Type B pancreatic cell (in vitro differentiated cells): ENCODE data around the gene CNNM2. TPM values are rescaled to one million over a fixed set of nuclear protein-coding genes. Genes with fewer than 3 reads are reported as not detected.

ENCODE experiments used
- DNase-seq: peaks from one replicate; pipeline ENCODE4 v3.0.0; 2021; ENCODE audit warnings: mixed read lengths; ENCODE audit not compliant: unreplicated experiment; ENCODE audit errors: extremely low spot score
- H3K27ac Mint-ChIP-seq: 2 replicates; pipeline ENCODE4 v1.8.0; 2021; ENCODE audit warnings: mild to moderate bottlenecking, mixed read lengths
- H3K27me3 Mint-ChIP-seq: 2 replicates; pipeline ENCODE4 v1.8.0; 2021; ENCODE audit warnings: mixed read lengths
- H3K36me3 Mint-ChIP-seq: 2 replicates; pipeline ENCODE4 v1.8.0; 2021; ENCODE audit warnings: mixed read lengths
- H3K4me1 Mint-ChIP-seq: one replicate; pipeline ENCODE4 v1.8.0; 2021; ENCODE audit warnings: mixed read lengths; ENCODE audit not compliant: unreplicated experiment
- H3K4me3 Mint-ChIP-seq: 2 replicates; pipeline ENCODE4 v1.8.0; 2021; ENCODE audit warnings: mild to moderate bottlenecking, mixed read lengths
- H3K9me3 Mint-ChIP-seq: 2 replicates; pipeline ENCODE4 v1.8.0; 2021; ENCODE audit warnings: mixed read lengths
- CTCF ChIP-seq: fragments of 200-600 bp; sonication (generic); conservative IDR thresholded peaks from 2 replicates; pipeline ENCODE4 v1.5.0; 2021; ENCODE audit warnings: antibody characterized with exemption, mild to moderate bottlenecking
- total RNA-seq: library from RNA; stranded (reverse); gene quantifications from 2 replicates; pipeline ENCODE4 v1.2.1, GENCODE V29; 2021; ENCODE audit warnings: low replicate concordance

Gene CNNM2
- total RNA-seq, 1 donor from 2014 or later = 9.8 TPM

DNA sequence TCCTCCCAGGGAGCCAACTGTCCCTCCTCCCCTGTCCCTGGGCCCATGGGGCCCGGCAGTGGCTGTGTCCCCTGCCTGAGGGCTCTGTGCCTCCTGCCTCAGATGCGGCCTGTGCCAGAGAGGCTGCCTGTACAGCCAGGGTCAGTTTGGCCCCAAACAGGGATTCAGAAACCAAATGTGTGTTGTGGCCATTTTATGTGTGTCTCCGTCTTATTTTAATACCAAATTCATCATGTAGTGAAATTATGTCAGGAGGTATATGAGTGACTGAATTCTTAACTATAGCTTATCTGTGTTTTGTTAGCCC, 160.2 kb downstream of the CNNM2 start:
- Mint-ChIP-seq H3K27ac (no peak overlapping the region), H3K27me3 (no peaks in the 10 kb centered on the region), H3K4me3 (no peak overlapping the region), H3K9me3 (no peaks in the 10 kb centered on the region), H3K36me3 (peaks cover 12% of the 10 kb centered on the region), H3K4me1 (no peaks in the 10 kb centered on the region)
- DNase-seq = no peak
- TF ChIP-seq CTCF = no peak

- no peaks in the 10 kb centered on the region for H3K27me3 Mint-ChIP-seq
- no peaks in the 10 kb centered on the region for H3K4me1 Mint-ChIP-seq
- H3K27ac Mint-ChIP-seq = no peak overlapping the region
- TF ChIP-seq CTCF = no peak
- no peak for DNase-seq
- H3K4me3 Mint-ChIP-seq = no peak overlapping the region
- H3K9me3 Mint-ChIP-seq = no peaks in the 10 kb centered on the region
- H3K36me3 Mint-ChIP-seq = peaks cover 15% of the 10 kb centered on the region
These were observed 160.6 kb downstream of the CNNM2 start for GRCh38 chr10:103078676-103079075.

DNA sequence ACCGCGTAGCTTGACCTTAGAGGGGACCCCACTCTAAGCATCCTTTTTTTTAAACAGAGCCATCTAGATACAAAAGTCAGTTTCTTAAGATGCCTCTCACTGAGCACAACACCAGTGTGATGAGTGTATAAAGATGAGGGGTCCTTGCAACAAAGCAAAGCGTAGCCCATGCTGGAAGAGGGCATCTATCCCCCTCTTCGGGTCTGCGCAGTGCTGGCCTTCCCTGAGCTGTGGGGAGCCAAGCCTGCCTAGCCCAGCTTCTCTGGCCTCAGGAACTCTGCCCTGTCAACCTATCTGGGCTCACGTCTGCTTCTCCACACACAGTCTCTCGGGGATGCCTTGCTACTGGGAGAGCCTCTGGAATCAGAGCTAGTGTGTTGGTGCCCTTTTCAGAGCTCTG, 161.0 kb downstream of the CNNM2 start:
- TF ChIP-seq CTCF = no peak
- no peaks in the 10 kb centered on the region for H3K9me3 Mint-ChIP-seq
- H3K27ac Mint-ChIP-seq = no peak overlapping the region
- no peaks in the 10 kb centered on the region for H3K4me1 Mint-ChIP-seq
- peaks cover 19% of the 10 kb centered on the region for H3K36me3 Mint-ChIP-seq
- H3K4me3 Mint-ChIP-seq = no peak overlapping the region
- DNase-seq = no peak
- no peaks in the 10 kb centered on the region for H3K27me3 Mint-ChIP-seq

GRCh38 chr10:103079946-103080345, 161.9 kb downstream of the CNNM2 start:
- Mint-ChIP-seq H3K36me3 (peaks cover 19% of the 10 kb centered on the region), H3K4me3 (no peak overlapping the region), H3K9me3 (no peaks in the 10 kb centered on the region), H3K27me3 (no peaks in the 10 kb centered on the region), H3K4me1 (no peaks in the 10 kb centered on the region), H3K27ac (no peak overlapping the region)
- DNase-seq = no peak
- no peak for TF ChIP-seq CTCF

GRCh38 chr10:103080891-103081581, 162.9 kb downstream of the CNNM2 start:
- TF ChIP-seq CTCF = no peak
- Mint-ChIP-seq H3K4me3 (no peak overlapping the region), H3K36me3 (peaks cover 25% of the 10 kb centered on the region), H3K27me3 (no peaks in the 10 kb centered on the region), H3K27ac (no peak overlapping the region), H3K9me3 (no peaks in the 10 kb centered on the region), H3K4me1 (no peaks in the 10 kb centered on the region)
- no peak for DNase-seq

DNA sequence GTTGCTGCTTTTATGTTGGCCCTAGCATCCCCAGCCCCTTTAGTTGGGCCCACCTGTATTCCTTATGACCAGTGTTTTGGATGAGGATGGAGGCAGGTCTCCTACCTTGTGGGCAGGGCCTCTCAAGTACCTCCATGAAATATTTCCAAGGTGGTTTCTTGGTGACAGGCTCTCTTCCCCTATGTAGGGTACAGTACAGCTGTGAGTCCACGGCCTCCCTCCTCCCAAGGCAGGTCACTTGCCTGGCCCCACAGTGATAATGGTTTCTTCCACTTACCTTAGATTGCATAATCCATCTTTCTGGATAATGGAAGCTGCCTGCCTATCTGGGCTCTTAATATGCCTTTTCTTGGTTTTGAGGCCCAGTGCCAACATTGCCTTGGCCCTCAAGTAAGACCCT, 164.6 kb downstream of the CNNM2 start:
- H3K4me1 Mint-ChIP-seq = no peaks in the 10 kb centered on the region
- no peaks in the 10 kb centered on the region for H3K9me3 Mint-ChIP-seq
- TF ChIP-seq CTCF = no peak
- H3K4me3 Mint-ChIP-seq = no peak overlapping the region
- H3K27me3 Mint-ChIP-seq = no peaks in the 10 kb centered on the region
- no peak for DNase-seq
- H3K36me3 Mint-ChIP-seq = peaks cover 21% of the 10 kb centered on the region
- H3K27ac Mint-ChIP-seq = no peak overlapping the region
